Measurements from ENCODE around the gene SLC13A3. TPM values are rescaled to one million over a fixed set of nuclear protein-coding genes. Genes with fewer than 3 reads are reported as not detected.

Gene SLC13A3
- polyA plus RNA-seq, 2 of the 4 experiments (the other 2 are of a cell fraction) = 0.19 TPM; not detected in 1

DNA sequence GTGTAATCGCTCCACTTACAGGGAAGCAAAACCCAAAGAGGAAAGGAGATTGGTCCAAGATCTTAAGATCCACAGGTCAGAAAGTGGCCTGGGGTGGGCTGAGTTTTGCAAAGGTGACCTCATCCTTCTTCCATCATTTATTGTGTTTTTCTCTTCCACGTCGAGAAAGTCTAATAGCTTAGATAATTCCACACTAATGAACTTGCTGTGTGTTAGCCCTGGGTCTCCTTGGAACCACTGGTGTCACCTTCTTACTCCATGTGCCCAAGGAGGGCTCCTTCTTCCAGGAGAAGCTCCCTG lies 1.7 kb downstream of the SLC13A3 start:
- Histone ChIP-seq H3K4me2 (no peak overlapping the region), H3K27ac (no peak overlapping the region), H3K4me1 (no peaks in the 10 kb centered on the region), H3K4me3 (no peak overlapping the region), H3K9me3 (no peaks in the 10 kb centered on the region)
- no peak for TF ChIP-seq CTCF (IDR thresholded peaks at IDR 0.05)
- TF ChIP-seq HOXB13 (CRISPR knock-in tag; IDR thresholded peaks at IDR 0.05; ENCODE audit: low read depth) = no peak
- TF ChIP-seq RARB (CRISPR knock-in tag; IDR thresholded peaks at IDR 0.05) = no peak
- no peak for TF ChIP-seq REST (IDR thresholded peaks at IDR 0.05)
- TF ChIP-seq, protein P1, sequence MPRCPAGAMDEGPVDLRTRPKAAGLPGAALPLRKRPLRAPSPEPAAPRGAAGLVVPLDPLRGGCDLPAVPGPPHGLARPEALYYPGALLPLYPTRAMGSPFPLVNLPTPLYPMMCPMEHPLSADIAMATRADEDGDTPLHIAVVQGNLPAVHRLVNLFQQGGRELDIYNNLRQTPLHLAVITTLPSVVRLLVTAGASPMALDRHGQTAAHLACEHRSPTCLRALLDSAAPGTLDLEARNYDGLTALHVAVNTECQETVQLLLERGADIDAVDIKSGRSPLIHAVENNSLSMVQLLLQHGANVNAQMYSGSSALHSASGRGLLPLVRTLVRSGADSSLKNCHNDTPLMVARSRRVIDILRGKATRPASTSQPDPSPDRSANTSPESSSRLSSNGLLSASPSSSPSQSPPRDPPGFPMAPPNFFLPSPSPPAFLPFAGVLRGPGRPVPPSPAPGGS (IDR thresholded peaks at IDR 0.05) = no peak
- no peak for TF ChIP-seq RFX5 (IDR thresholded peaks at IDR 0.05)
- no peak for TF ChIP-seq ELK1 (IDR thresholded peaks at IDR 0.05; ENCODE audit: low read depth, low read length)
- TF ChIP-seq PHF8 (IDR thresholded peaks at IDR 0.05; ENCODE audit: borderline replicate concordance, low read depth) = no peak
- TF ChIP-seq FOXS1 (CRISPR knock-in tag; IDR thresholded peaks at IDR 0.05) = no peak
- no peak for TF ChIP-seq NPAS2 (CRISPR knock-in tag; IDR thresholded peaks at IDR 0.05; ENCODE audit: borderline replicate concordance)
- TF ChIP-seq, protein P2, sequence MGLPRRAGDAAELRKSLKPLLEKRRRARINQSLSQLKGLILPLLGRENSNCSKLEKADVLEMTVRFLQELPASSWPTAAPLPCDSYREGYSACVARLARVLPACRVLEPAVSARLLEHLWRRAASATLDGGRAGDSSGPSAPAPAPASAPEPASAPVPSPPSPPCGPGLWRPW (IDR thresholded peaks at IDR 0.05) = no peak
- TF ChIP-seq KDM5A (IDR thresholded peaks at IDR 0.05) = no peak
- ChIA-PET POLR2A (no interaction called here), CTCF (interaction anchor here (0.9 to 1.1 kb wide), 2 partner anchors 9 to 128 kb away, joined by 3 to 4 read pairs; no protein-coding TSS in a partner anchor)
- no peak for ATAC-seq
- FAIRE-seq = no peak
- no peak for DNase-seq (ENCODE audit: low read depth in 1 of 2, low spot score in 1 of 2)
- 24% methylated on average over 3 of the region's 3 CpGs for WGBS (ENCODE audit: missing lambda C conversion rate)

DNA sequence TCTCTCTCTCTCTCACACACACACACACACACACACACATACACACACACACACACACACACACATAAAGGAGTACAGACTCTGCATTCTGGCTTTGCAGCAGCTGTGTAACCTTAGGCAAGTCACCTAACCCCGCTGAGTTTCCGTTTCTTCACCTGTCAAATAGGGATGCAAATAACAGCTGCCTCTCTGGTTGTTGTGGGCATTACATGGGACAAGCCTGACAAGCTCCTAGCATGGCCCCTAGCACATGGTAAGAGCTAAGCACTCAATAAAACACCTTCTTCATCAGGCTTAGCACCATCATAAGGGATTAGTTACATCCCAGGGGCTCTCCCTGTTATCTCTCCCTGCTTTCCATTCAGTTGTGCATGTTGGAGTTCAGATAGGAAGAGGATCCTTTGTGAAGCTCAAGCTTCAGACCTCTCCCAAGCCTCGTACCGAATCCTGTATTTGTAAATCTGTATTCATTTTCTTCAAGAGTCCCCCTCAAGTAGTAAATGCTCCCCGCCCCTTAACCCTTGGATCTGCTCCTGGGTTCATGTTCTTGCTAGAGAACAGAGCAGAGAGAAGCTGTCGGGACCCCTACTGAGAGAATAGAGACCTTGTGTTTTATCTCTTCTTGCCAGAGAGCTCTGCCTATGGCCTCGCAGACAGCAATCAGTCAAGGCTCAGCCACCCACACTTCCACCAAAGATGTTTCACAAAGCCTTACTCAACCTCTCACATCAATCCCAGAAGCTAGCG lies 2.2 kb downstream of the SLC13A3 start:
- Histone ChIP-seq H3K4me1 (no peaks in the 10 kb centered on the region), H3K9me3 (no peaks in the 10 kb centered on the region), H3K4me3 (no peak overlapping the region), H3K27ac (no peak overlapping the region), H3K4me2 (no peak overlapping the region)
- WGBS (ENCODE audit: missing lambda C conversion rate) = 14% methylated on average over 8 of the region's 8 CpGs
- ATAC-seq (peak; percentile 41 to 66; a peak in 4 of 6 replicates), FAIRE-seq (no peak), DNase-seq (ENCODE audit: low read depth in 1 of 2, low spot score in 1 of 2) (no peak)
- ChIA-PET CTCF (interaction anchor here (0.9 to 1.1 kb wide), 2 partner anchors 8 to 128 kb away, joined by 3 to 4 read pairs; no protein-coding TSS in a partner anchor), POLR2A (no interaction called here)
- TF ChIP-seq RFX5 (IDR thresholded peaks at IDR 0.05) = no peak
- no peak for TF ChIP-seq RAD21 (conservative IDR thresholded peaks at IDR 0.05 in 1 of 2, IDR thresholded peaks at IDR 0.05 in 1 of 2)
- no peak for TF ChIP-seq NR3C1 (IDR thresholded peaks at IDR 0.05)
- TF ChIP-seq FOSL2 (IDR thresholded peaks at IDR 0.05) = no peak
- no peak for TF ChIP-seq FOSL2 (CRISPR knock-in tag; IDR thresholded peaks at IDR 0.05)
- TF ChIP-seq HEYL (CRISPR knock-in tag; IDR thresholded peaks at IDR 0.05) = no peak
- TF ChIP-seq RCOR1 (IDR thresholded peaks at IDR 0.05; ENCODE audit: low read depth, low read length) = no peak
- no peak for TF ChIP-seq BHLHE40 (IDR thresholded peaks at IDR 0.05; ENCODE audit: low read depth, low read length)
- TF ChIP-seq ESRRA (IDR thresholded peaks at IDR 0.05; ENCODE audit: borderline replicate concordance, low read length) = no peak
- no peak for TF ChIP-seq JUN (IDR thresholded peaks at IDR 0.05)
- no peak for TF ChIP-seq CHD4 (IDR thresholded peaks at IDR 0.05; ENCODE audit: borderline replicate concordance)
- TF ChIP-seq FOXS1 (CRISPR knock-in tag; IDR thresholded peaks at IDR 0.05) = no peak
- TF ChIP-seq NPAS2 (CRISPR knock-in tag; IDR thresholded peaks at IDR 0.05; ENCODE audit: borderline replicate concordance) = no peak
- TF ChIP-seq CBX2 (IDR thresholded peaks at IDR 0.05; ENCODE audit: borderline replicate concordance, low read depth) = no peak
- no peak for TF ChIP-seq RNF2 (IDR thresholded peaks at IDR 0.05; ENCODE audit: borderline replicate concordance, low read depth)
- TF ChIP-seq, protein P3, sequence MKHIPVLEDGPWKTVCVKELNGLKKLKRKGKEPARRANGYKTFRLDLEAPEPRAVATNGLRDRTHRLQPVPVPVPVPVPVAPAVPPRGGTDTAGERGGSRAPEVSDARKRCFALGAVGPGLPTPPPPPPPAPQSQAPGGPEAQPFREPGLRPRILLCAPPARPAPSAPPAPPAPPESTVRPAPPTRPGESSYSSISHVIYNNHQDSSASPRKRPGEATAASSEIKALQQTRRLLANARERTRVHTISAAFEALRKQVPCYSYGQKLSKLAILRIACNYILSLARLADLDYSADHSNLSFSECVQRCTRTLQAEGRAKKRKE (CRISPR knock-in tag; IDR thresholded peaks at IDR 0.05; ENCODE audit: low read depth) = no peak
- no peak for TF ChIP-seq SMC3 (IDR thresholded peaks at IDR 0.05)
